ENCODE data around the gene ENOX2. TPM values are rescaled to one million over a fixed set of nuclear protein-coding genes. Genes with fewer than 3 reads are reported as not detected.

Gene ENOX2
- total RNA-seq, 1 experiment from 2014 or later = 6.0 TPM

DNA sequence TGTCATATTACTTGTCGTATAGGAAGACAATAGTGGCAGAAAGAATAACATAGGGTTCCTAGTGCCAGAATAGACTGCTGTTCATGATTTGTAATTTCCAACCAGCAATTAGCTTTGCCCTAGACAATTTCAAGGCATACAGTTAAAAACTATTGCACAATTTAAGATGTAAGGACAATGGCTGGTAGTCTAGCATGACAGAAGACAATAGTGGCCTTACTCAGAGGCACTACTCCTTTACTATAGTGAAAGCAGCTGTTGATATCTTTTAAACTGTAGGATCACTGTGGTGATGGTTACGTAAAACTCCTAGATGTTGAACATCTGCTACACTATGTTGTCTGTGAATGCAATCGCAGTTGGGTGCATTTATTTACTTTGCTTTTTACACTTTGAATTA lies 266.7 kb downstream of the ENOX2 start:
- no peak overlapping the region for H3K27ac ChIP-seq (ENCODE audit: low read length)
- no peaks in the 10 kb centered on the region for H3K27me3 ChIP-seq (ENCODE audit: low read length)
- no peaks in the 10 kb centered on the region; the same call in 1 of the 2 replicates for H3K9me2 ChIP-seq (replicated peaks; ENCODE audit: insufficient read depth, low read length)
- no peak for DNase-seq
- no peaks in the 10 kb centered on the region for H3K79me2 ChIP-seq (ENCODE audit: low read length)
- H3K4me3 ChIP-seq (ENCODE audit: low read length) = no peak overlapping the region
- H3K4me1 ChIP-seq (ENCODE audit: low read length) = no peaks in the 10 kb centered on the region
- no peak overlapping the region for H2AFZ ChIP-seq (ENCODE audit: low read length)
- no peak overlapping the region for H3K9ac ChIP-seq (ENCODE audit: low read length)
- H3K36me3 ChIP-seq (ENCODE audit: insufficient read depth, low read length) = no peaks in the 10 kb centered on the region
- no peaks in the 10 kb centered on the region for H3K9me3 ChIP-seq (ENCODE audit: low read length)
- H4K20me1 ChIP-seq (ENCODE audit: insufficient read depth, low read depth, low read length) = no peaks in the 10 kb centered on the region
- H3K4me2 ChIP-seq (ENCODE audit: low read depth, low read length, poor library complexity, severe bottlenecking) = no peak overlapping the region

DNA sequence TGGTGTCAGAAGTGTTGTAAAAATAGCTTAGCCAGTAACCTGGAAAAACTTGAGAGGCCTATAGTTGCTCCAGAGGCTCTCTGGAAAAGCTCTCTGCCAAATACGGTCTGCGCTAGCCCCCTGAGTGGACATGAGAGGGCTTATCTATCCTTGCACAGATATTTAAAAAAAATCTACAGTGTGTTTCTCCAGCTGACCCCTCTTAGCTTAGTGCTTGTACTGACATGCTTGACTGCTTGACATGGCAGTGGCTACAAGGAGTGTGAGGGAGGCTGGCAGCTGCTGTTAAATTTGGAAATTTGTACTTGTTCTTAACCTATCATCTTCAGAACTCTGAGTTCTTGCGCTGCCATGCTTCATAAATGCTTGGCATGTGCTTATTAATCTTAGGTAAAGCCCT lies 272.0 kb downstream of the ENOX2 start:
- Histone ChIP-seq H3K9ac (ENCODE audit: low read length) (no peak overlapping the region), H3K4me1 (ENCODE audit: low read length) (no peaks in the 10 kb centered on the region), H3K9me2 (replicated peaks; ENCODE audit: insufficient read depth, low read length) (no peaks in the 10 kb centered on the region), H4K20me1 (ENCODE audit: insufficient read depth, low read depth, low read length) (no peaks in the 10 kb centered on the region), H3K4me2 (ENCODE audit: low read depth, low read length, poor library complexity, severe bottlenecking) (no peak overlapping the region), H3K36me3 (ENCODE audit: insufficient read depth, low read length) (no peaks in the 10 kb centered on the region), H3K27ac (ENCODE audit: low read length) (no peak overlapping the region), H3K27me3 (ENCODE audit: low read length) (no peaks in the 10 kb centered on the region), H2AFZ (ENCODE audit: low read length) (no peak overlapping the region), H3K79me2 (ENCODE audit: low read length) (no peaks in the 10 kb centered on the region), H3K9me3 (ENCODE audit: low read length) (no peaks in the 10 kb centered on the region), H3K4me3 (ENCODE audit: low read length) (no peak overlapping the region)
- DNase-seq = no peak

DNA sequence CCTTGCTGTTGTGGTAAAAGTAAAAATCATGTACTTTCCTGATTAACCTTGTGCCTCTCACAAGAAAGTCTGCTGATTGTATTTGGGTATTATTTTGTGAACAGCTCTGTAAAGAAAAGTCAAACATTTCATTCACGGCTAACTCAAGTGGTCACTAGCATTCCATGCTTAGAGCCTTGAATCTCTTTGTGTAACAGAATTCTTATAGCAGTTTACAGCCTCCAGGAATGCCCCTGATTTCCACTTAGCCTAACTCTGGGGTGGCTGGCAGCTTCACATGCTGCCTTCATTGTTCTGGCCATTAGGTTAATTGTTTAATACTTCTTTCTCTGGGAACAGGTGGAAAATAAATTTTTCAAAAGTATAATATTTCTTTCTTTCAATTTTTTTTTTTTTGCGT lies 274.5 kb downstream of the ENOX2 start:
- H3K9me3 ChIP-seq (ENCODE audit: low read length) = no peaks in the 10 kb centered on the region
- H3K4me1 ChIP-seq (ENCODE audit: low read length) = no peaks in the 10 kb centered on the region
- H3K9me2 ChIP-seq (replicated peaks; ENCODE audit: insufficient read depth, low read length) = no peaks in the 10 kb centered on the region
- H3K4me3 ChIP-seq (ENCODE audit: low read length) = no peak overlapping the region
- DNase-seq = no peak
- H2AFZ ChIP-seq (ENCODE audit: low read length) = no peak overlapping the region
- no peak overlapping the region for H3K4me2 ChIP-seq (ENCODE audit: low read depth, low read length, poor library complexity, severe bottlenecking)
- no peaks in the 10 kb centered on the region for H4K20me1 ChIP-seq (ENCODE audit: insufficient read depth, low read depth, low read length)
- H3K27ac ChIP-seq (ENCODE audit: low read length) = no peak overlapping the region
- H3K36me3 ChIP-seq (ENCODE audit: insufficient read depth, low read length) = no peaks in the 10 kb centered on the region
- no peaks in the 10 kb centered on the region for H3K79me2 ChIP-seq (ENCODE audit: low read length)
- no peaks in the 10 kb centered on the region for H3K27me3 ChIP-seq (ENCODE audit: low read length)
- no peak overlapping the region for H3K9ac ChIP-seq (ENCODE audit: low read length)

DNA sequence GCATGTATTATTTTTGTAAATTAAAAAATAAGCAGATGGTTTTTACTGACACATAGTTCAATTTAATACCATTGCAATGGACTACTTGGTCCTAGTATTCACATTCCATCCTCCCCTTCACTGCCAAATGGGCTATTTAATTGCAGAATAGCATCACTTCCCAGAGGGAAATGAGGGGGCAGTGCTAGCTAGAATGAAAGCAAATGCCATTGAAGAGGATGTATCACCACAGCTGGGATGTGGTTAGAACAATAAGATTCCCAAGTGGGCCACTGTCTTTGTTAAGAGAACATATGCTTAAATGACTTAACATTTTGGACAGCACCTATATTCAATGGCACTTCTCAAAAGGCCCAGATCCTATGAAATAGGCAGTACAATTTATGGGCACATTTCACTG lies 276.5 kb downstream of the ENOX2 start:
- no peaks in the 10 kb centered on the region for H3K79me2 ChIP-seq (ENCODE audit: low read length)
- no peak overlapping the region for H3K27ac ChIP-seq (ENCODE audit: low read length)
- no peaks in the 10 kb centered on the region for H3K4me1 ChIP-seq (ENCODE audit: low read length)
- no peak overlapping the region for H3K9ac ChIP-seq (ENCODE audit: low read length)
- DNase-seq = no peak
- no peaks in the 10 kb centered on the region for H4K20me1 ChIP-seq (ENCODE audit: insufficient read depth, low read depth, low read length)
- no peak overlapping the region for H2AFZ ChIP-seq (ENCODE audit: low read length)
- H3K4me2 ChIP-seq (ENCODE audit: low read depth, low read length, poor library complexity, severe bottlenecking) = no peak overlapping the region
- no peaks in the 10 kb centered on the region for H3K27me3 ChIP-seq (ENCODE audit: low read length)
- H3K4me3 ChIP-seq (ENCODE audit: low read length) = no peak overlapping the region
- H3K9me3 ChIP-seq (ENCODE audit: low read length) = no peaks in the 10 kb centered on the region
- H3K9me2 ChIP-seq (replicated peaks; ENCODE audit: insufficient read depth, low read length) = no peaks in the 10 kb centered on the region
- no peaks in the 10 kb centered on the region for H3K36me3 ChIP-seq (ENCODE audit: insufficient read depth, low read length)

DNA sequence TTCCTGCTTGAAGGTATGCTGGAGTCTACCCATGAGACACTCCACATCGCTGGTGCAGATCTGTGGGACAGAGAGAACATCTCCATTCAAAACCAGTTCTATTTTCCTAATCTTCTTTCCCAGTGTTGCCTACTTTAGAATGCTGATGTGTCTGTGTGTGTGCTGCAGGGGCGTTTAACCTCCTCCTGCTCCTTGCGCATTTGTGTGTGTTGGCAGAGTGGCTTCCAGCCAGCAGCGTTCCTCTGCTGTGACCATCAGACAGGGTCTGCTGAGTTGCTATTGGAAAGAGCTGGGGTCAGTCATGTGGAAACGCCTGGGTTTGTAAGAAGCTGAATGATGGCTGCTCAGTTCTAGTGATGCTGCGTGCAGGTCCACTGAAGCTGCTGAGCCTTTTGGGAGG lies 277.6 kb downstream of the ENOX2 start:
- H3K4me1 ChIP-seq (ENCODE audit: low read length) = no peaks in the 10 kb centered on the region
- H3K27ac ChIP-seq (ENCODE audit: low read length) = no peak overlapping the region
- no peaks in the 10 kb centered on the region for H3K27me3 ChIP-seq (ENCODE audit: low read length)
- no peaks in the 10 kb centered on the region for H3K9me3 ChIP-seq (ENCODE audit: low read length)
- H3K9me2 ChIP-seq (replicated peaks; ENCODE audit: insufficient read depth, low read length) = no peaks in the 10 kb centered on the region
- H3K4me3 ChIP-seq (ENCODE audit: low read length) = no peak overlapping the region
- no peak for DNase-seq
- H3K9ac ChIP-seq (ENCODE audit: low read length) = no peak overlapping the region
- no peak overlapping the region for H3K4me2 ChIP-seq (ENCODE audit: low read depth, low read length, poor library complexity, severe bottlenecking)
- no peak overlapping the region for H2AFZ ChIP-seq (ENCODE audit: low read length)
- H4K20me1 ChIP-seq (ENCODE audit: insufficient read depth, low read depth, low read length) = no peaks in the 10 kb centered on the region
- no peaks in the 10 kb centered on the region for H3K36me3 ChIP-seq (ENCODE audit: insufficient read depth, low read length)
- no peaks in the 10 kb centered on the region for H3K79me2 ChIP-seq (ENCODE audit: low read length)

DNA sequence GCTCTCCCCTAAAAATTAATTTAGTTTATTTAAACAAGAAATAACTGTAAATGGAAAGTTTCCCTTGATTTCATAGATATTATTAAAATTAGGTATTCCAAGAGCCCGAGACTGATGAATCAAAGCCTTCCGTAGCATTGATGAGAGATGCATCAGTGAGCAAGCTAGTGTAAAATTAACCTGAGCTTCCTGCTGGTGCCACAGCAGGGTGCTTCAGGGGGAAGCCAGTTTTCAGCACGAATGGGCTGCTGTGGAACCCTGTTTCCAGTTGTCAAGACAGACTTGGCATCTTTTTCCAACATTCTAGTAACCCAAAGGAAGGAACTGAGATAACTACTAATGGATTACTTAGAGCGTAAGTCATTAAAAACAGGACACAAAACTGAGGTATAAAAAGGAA lies 279.5 kb downstream of the ENOX2 start:
- Histone ChIP-seq H3K36me3 (ENCODE audit: insufficient read depth, low read length) (no peaks in the 10 kb centered on the region), H2AFZ (ENCODE audit: low read length) (no peak overlapping the region), H4K20me1 (ENCODE audit: insufficient read depth, low read depth, low read length) (no peaks in the 10 kb centered on the region), H3K9me2 (replicated peaks; ENCODE audit: insufficient read depth, low read length) (no peaks in the 10 kb centered on the region), H3K9me3 (ENCODE audit: low read length) (no peaks in the 10 kb centered on the region), H3K4me1 (ENCODE audit: low read length) (no peaks in the 10 kb centered on the region), H3K27ac (ENCODE audit: low read length) (no peak overlapping the region), H3K79me2 (ENCODE audit: low read length) (no peaks in the 10 kb centered on the region), H3K27me3 (ENCODE audit: low read length) (no peaks in the 10 kb centered on the region), H3K4me2 (ENCODE audit: low read depth, low read length, poor library complexity, severe bottlenecking) (no peak overlapping the region), H3K4me3 (ENCODE audit: low read length) (no peak overlapping the region), H3K9ac (ENCODE audit: low read length) (no peak overlapping the region)
- DNase-seq = no peak

DNA sequence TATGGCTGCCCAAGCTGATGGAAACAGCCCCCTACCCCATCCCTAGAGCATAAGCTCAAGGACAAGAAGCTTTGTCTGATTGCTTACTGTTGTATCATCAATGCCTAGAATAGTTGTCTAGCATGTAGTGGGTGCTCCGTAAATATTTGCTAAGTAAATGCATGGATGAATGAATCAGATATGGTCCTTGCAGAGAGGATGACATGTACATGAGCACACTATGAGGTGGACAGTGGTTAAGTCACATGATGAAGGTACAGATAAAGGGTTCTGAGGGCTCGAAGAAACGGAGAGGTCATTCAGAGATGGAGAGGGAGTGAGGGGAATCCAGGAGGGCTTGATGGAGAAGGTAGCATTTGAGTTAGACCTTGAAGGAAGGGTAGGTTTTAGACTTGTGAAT lies 287.1 kb downstream of the ENOX2 start:
- Histone ChIP-seq H3K9ac (ENCODE audit: low read length) (no peak overlapping the region), H3K9me2 (replicated peaks; ENCODE audit: insufficient read depth, low read length) (no peaks in the 10 kb centered on the region), H3K4me1 (ENCODE audit: low read length) (no peaks in the 10 kb centered on the region), H3K36me3 (ENCODE audit: insufficient read depth, low read length) (no peaks in the 10 kb centered on the region), H3K79me2 (ENCODE audit: low read length) (no peaks in the 10 kb centered on the region), H4K20me1 (ENCODE audit: insufficient read depth, low read depth, low read length) (no peaks in the 10 kb centered on the region), H3K9me3 (ENCODE audit: low read length) (no peaks in the 10 kb centered on the region), H3K27ac (ENCODE audit: low read length) (no peak overlapping the region), H3K27me3 (ENCODE audit: low read length) (no peaks in the 10 kb centered on the region), H3K4me2 (ENCODE audit: low read depth, low read length, poor library complexity, severe bottlenecking) (no peak overlapping the region), H2AFZ (ENCODE audit: low read length) (no peak overlapping the region), H3K4me3 (ENCODE audit: low read length) (no peak overlapping the region)
- no peak for DNase-seq

DNA sequence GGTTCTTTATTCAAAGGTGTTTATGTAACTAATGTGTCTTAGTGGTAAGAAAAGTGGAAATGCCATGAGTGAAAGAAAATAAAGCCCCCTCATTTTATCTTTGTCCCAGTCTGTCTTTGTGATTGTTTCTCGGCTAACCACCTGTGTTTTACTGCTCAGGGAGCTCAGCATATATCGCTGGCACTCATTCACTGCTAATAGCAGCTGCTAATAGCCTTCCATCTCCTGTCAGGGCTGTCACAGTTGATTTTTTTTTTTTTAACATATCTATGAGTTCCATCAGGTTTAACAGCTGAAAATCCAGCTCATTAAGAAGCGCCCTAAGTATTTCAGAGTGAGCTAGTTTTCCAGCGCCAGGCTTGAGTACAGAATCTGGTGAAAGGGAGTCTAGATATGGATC lies 295.6 kb downstream of the ENOX2 start:
- no peaks in the 10 kb centered on the region for H3K9me3 ChIP-seq (ENCODE audit: low read length)
- H3K9me2 ChIP-seq (replicated peaks; ENCODE audit: insufficient read depth, low read length) = no peaks in the 10 kb centered on the region
- no peak overlapping the region for H3K27ac ChIP-seq (ENCODE audit: low read length)
- H3K4me2 ChIP-seq (ENCODE audit: low read depth, low read length, poor library complexity, severe bottlenecking) = no peak overlapping the region
- no peak for DNase-seq
- H3K79me2 ChIP-seq (ENCODE audit: low read length) = no peaks in the 10 kb centered on the region
- no peak overlapping the region for H3K9ac ChIP-seq (ENCODE audit: low read length)
- H3K4me1 ChIP-seq (ENCODE audit: low read length) = no peaks in the 10 kb centered on the region
- H3K36me3 ChIP-seq (ENCODE audit: insufficient read depth, low read length) = no peaks in the 10 kb centered on the region
- H3K27me3 ChIP-seq (ENCODE audit: low read length) = no peaks in the 10 kb centered on the region
- H4K20me1 ChIP-seq (ENCODE audit: insufficient read depth, low read depth, low read length) = no peaks in the 10 kb centered on the region
- no peak overlapping the region for H3K4me3 ChIP-seq (ENCODE audit: low read length)
- H2AFZ ChIP-seq (ENCODE audit: low read length) = no peak overlapping the region

DNA sequence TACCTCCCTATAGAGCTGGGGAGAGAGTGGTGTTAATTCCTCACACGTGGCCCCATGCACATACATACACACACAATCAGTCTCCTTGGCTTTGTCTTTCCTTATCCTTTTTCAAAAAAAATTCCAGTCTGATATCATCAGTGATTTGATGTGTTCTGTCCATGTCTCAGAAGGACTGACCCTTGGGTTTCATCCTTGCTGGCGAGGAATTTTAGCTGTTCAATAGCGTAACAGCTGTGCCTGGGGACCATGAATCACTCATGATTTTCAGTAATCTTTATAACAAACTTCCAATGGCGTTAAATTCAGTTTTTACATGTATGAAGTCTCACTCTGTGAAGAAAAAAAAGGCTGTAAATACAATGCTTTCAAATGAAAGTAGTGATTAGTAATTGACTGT lies 296.6 kb downstream of the ENOX2 start:
- Histone ChIP-seq H3K27me3 (ENCODE audit: low read length) (no peaks in the 10 kb centered on the region), H4K20me1 (ENCODE audit: insufficient read depth, low read depth, low read length) (no peaks in the 10 kb centered on the region), H3K4me2 (ENCODE audit: low read depth, low read length, poor library complexity, severe bottlenecking) (no peak overlapping the region), H2AFZ (ENCODE audit: low read length) (no peak overlapping the region), H3K4me1 (ENCODE audit: low read length) (no peaks in the 10 kb centered on the region), H3K36me3 (ENCODE audit: insufficient read depth, low read length) (no peaks in the 10 kb centered on the region), H3K9ac (ENCODE audit: low read length) (no peak overlapping the region), H3K9me3 (ENCODE audit: low read length) (no peaks in the 10 kb centered on the region), H3K4me3 (ENCODE audit: low read length) (no peak overlapping the region), H3K27ac (ENCODE audit: low read length) (no peak overlapping the region), H3K79me2 (ENCODE audit: low read length) (no peaks in the 10 kb centered on the region), H3K9me2 (replicated peaks; ENCODE audit: insufficient read depth, low read length) (no peaks in the 10 kb centered on the region)
- no peak for DNase-seq

Data from Karpas-422 (cell line).